KBM-7 (cell line): ENCODE results near the gene PTGFRN.

Experiments
- DNase-seq: peaks from one replicate; pipeline ENCODE4 v3.0.0-alpha.2; 2015
- in situ Hi-C: fragments of 300-500 bp; cut with MboI; formaldehyde crosslinking; loops from 2 replicates; pipeline ENCODE4 v1.14.3; 2020; ENCODE audit warnings: low sequenced_read_pairs, low pct_unique_long_range_greater_than_20kb, mixed read lengths

The PTGFRN gene

DNA sequence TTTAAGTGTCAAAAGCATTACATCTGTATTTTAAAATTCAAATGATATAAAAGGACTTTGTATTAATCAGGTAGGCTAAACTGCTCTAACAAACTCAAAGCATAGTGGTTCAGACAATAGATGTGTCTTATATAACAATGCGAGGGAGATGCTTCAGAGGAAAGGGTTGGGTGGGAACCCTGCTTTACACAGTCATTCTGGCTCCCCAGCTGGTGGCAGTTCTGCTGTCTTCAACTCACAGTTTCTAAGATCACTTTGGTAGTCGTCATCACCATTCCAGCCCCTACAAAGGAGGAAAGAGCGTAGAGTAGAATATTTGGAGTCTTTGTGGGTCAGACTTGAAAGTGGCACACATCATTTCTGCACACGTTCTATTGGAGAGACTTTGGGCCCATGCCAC lies 4.2 kb downstream of the PTGFRN start:
- no peak for DNase-seq
- in situ Hi-C loops: no loop called here

DNA sequence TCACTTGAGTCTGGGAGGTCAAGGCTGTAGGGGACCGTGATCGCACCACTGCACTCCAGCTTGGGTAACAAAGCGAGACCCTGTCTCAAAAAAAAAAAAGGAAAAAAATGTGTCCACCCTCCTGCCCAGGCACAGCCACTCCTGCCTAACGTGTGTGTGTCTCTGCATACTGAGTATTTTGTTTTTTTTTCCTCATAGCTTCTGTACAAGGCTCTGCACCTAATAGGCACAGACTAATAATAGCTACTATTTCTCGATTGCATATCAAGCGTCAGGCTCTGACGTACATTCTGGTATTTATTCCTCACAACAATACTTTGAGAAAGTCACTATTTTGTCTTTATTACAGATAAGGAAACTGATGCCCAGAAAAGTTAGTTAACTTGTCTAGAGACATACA lies 5.0 kb downstream of the PTGFRN start:
- in situ Hi-C loops: no loop called here
- DNase-seq: no peak

DNA sequence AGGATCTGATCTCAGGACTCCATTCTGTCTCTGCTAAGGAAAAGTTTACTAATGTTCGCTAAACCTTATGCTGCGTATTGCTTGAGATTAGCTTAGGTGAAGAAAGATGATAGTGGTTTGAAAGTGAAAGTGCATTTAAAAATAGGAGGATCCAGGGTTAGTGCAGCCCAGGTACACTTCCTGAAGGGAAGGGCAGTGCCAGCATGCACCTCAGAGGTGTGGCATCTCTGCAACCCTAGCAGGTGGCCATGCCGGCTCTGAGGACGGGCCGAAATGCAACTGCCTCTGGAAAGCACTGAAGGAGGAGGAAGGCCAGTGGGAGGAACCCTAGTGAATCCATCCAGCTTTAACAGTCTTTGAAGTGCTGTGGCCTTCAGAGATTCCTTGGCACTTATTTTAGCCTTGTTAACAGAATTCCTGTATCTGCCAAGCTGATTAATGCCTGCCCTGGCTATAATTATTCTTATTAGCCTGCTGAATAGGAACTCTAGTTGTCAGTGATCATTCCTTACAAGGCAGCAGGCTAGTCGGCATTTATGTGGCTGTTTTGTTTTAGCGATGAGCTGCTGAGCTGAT lies 5.5 kb downstream of the PTGFRN start:
- in situ Hi-C loops: no loop called here
- no peak for DNase-seq

DNA sequence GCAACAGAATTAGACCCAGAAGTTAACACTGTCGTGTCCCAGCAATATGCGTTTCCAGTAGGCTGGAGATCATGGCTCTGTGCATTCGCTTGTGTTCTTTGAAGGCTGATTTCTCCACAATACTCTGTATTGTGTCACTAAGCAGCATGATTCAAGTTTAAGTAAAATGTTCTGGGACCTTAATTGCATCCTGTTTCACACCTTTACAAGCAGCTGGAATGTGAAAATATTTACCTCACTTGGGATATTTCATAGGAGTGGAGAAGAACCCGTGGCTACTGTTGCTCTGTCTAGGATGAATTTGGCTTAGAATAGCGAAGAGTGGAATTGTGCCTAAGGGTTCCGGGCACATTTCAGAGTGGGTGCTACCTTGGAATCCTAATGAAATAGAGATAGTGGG lies 6.3 kb downstream of the PTGFRN start:
- in situ Hi-C loops: no loop called here
- DNase-seq: no peak

DNA sequence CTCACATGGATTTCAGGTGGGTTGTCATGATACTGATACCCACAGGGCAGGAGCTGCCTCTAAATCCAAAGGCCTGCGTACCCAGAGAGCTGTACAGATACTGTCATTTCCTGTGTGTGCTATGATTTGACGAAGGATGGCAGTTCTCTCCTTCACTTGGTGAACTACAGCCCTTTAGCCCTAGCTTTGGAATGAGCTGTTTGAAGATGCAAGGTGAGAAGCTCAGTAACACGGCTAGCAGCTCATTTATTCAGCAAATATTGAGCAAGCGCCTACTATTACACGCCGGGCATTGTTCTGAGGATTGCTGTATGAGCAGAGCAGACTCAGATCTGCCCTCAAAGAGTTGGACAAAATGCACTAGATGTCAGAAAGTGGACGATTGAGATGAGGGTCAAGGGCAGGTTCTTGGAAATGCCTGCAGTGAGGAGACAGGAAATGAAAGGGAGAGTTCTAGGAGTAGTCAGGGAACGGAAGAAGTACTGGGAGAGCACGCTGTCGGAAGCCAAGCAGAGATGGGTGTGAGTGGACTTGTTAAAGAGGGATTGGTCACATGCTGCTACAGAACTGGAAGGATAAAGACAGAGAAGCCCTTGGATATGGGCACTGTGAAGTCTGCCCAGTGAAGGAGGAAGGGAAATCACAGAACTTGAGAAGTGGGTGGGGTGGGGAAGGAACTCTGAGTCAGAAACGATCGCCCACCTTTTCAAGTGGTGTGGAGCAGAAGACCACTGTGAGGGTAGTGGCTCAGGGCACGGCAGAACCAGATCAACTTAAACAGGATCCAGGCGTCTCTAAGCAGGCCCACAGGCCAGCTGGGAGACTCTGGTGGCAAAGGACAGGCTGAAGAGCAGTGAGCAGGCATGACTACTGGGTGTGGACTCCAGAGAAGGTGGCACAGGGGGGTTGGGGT lies 7.1 kb downstream of the PTGFRN start:
- in situ Hi-C loops: no loop called here
- DNase-seq: no peak

DNA sequence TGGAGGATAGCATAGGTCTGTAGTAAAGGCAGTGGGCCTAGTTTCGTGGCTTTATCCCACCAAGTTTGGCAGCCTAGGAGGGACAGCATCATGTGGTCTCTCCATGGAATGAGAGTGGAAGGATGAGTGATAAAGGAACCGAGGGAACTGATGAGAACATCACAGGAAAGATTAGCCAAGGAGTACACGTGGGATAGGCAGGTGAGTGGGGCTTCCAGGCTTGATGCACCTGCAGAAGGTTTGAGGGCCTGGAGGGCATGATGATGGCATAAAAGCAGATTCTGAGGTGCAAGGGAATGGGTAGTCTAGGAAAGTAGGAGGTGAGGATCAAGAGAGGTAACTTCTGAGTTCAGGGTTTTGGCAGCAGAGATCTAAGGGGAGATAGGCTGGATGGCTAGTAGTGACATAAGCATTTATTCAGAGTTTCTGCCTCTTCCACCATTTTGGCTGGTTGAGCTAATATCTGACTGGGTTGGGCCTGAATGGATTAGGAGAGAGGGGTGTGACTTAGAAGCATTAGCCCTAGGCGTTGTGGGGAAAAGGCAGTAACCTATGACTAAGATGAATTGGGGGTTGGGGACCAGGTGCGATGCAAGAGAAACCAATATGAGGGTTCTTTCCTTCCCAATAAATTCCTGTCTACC lies 9.1 kb downstream of the PTGFRN start:
- no peak for DNase-seq
- in situ Hi-C loops: no loop called here

DNA sequence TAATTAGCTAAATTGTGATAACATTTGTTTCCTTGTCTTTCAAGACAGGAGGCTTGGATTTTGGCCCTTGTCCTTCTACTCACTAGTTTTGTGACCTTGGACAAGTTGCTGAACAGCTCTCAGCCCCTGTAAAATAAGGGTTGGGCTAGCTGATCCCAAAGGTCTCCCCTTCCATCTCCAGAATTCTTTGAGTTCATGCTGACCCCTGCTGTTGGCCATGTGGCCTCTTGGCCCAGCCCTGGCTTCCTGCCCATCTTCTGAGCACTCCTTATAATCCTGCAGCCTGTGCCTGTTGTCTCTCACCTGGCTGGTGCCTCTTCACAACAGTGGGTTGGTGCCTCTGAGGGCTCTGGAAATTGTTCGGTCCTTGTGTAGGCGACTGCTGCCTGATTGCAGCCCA lies 10.1 kb downstream of the PTGFRN start:
- DNase-seq: no peak
- in situ Hi-C loops: no loop called here

DNA sequence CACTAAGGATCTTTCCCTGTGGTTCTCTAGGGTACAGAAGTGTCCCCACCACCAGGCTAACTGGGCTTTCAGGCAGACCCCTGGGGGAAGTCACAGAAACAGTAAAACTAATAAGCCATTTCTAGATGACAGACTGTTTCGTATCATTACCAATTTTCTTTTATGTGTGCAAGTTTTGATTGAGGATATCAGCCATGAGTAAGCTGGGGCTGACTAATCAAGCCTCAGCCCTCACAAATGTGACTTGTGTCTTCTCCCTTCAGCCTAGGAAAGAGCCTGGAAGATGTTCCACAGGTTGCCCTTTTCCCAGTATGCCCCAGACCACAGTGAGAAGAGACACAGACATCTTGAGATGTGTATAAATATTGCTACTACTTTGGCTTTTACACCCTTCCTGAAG lies 10.5 kb downstream of the PTGFRN start:
- in situ Hi-C loops: no loop called here
- DNase-seq: no peak

DNA sequence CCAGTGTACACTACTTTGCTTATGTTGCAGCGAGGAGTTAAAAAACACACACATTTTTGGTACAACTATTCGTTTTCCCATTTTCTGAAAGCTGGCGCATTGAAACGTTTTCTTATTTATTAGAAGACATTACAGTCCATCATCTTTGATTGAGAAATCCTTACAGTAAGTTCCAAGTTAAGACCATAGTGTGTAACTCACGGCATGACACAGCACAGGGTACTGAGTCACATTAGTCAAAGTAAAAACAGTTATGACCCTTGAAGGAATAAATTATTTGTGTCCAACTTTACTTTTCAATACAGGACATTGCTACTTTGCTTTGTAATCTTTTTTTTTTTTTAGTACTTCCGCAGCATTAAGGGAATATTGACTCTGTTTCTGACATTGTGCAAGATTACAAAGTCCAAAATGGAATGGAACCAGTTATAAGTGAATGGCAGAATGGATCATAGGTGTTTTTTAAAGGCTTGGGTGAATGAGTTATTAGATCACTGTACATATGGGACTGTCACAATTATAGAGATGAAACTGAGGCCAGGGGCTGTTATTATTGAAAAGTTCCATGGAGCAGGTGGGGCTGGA lies 11.7 kb downstream of the PTGFRN start:
- no peak for DNase-seq

DNA sequence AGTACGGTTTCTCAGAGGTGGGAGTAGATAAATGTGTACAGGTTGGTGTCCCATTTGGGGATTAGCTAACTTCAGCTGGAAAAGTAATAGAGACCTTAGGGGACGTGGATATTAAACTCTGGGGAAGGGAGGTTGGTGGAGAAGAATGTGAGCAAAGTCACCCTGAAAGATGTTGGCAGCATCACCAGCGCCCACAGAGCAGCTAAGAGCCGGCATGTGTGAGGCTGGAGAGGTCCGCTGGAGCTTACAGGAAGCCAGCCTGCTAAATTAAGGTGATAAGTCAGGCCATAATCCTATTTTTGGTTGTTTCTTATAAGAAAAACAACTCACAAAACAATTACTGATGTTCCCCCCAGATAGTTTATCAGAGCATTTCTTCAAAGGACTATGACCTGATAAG lies 12.2 kb downstream of the PTGFRN start:
- DNase-seq: no peak
- in situ Hi-C loops: no loop called here

More for the DNA sequence above, 11.7 kb downstream of the PTGFRN start:
- in situ Hi-C loops: no loop called here

DNA sequence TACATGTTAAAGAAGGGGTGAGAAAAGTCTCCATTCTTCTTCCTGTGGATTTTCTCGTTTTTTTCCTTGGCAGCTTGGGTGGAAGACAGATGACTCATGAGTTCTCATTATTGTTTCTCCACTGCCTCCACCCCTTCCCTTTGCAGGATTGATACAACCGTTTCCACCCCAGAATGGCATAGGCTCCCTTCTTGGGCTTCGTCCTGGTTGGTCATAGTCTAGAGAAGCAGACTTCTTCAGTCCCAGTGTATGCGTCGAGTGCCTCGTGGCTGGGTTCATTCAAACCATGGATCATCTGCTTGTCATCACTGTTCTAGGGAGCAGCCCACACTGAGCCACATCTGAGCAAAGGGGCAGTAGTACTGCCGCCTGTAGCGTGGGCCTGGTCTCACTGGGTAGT lies 13.7 kb downstream of the PTGFRN start:
- in situ Hi-C loops: no loop called here
- DNase-seq: no peak

DNA sequence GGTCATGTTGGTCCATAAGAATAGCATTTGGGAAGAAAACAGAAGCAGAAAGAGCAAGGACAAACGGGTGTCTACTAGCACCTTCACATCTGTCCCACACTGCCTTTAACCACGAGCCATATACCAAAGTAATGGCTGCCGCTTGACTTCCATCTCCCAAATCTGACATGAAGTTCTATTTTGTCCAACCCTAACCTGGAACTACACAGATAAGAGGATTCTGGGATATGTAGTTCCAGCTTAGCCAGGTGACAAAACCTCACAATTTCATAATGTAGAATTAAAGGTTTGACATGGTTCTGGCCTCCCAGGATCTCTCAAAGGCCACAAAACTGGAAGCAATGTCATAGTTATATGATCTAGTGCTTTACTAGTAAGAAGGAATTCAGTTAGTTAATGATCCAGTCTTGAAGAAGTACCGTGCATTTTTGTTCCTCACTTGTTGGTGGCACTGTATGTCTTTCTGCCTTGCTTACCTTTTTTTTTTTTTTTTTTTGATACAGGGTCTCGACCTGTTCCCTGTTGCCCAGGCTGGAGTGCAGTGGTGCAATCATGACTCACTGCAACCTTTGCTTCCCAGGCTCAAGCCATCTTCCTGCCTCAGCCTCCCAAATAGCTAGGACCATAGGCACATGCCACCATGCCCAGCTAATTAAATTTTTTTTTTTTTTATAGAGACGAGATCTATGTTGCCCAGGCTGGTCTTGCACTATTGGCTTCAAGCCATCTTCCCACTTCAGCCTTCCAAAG lies 17.5 kb downstream of the PTGFRN start:
- in situ Hi-C loops: no loop called here
- DNase-seq: no peak

DNA sequence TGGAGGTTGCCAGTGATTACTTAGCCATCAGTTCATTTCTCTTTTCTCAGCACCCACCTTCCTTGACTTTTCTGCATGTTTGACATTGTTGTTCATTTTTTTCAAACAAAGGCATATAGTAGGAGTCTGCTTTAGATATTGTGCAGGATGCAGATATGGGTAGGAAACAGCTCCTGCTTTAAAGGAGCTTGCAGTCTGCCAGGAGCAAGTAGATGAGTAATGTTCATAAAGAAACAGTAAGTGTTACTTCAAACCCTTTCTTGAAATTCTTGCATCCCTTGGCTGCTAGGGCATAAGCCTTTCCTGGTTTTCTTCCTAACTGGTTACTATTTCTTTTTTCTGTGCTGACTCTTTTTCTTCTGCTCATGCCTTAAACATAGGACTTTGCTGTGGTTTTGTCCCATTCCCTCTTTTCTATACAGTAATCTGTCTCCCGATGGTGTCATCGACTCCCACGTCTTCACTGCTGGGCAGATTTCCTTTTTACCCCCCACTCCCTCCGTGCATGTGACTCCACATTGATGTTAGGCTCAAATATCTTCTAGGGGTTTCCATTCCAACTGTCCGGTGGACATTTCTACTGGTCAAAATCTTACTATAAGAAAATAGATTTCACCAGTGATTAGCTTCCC lies 20.4 kb downstream of the PTGFRN start:
- no peak for DNase-seq
- in situ Hi-C loops: no loop called here

DNA sequence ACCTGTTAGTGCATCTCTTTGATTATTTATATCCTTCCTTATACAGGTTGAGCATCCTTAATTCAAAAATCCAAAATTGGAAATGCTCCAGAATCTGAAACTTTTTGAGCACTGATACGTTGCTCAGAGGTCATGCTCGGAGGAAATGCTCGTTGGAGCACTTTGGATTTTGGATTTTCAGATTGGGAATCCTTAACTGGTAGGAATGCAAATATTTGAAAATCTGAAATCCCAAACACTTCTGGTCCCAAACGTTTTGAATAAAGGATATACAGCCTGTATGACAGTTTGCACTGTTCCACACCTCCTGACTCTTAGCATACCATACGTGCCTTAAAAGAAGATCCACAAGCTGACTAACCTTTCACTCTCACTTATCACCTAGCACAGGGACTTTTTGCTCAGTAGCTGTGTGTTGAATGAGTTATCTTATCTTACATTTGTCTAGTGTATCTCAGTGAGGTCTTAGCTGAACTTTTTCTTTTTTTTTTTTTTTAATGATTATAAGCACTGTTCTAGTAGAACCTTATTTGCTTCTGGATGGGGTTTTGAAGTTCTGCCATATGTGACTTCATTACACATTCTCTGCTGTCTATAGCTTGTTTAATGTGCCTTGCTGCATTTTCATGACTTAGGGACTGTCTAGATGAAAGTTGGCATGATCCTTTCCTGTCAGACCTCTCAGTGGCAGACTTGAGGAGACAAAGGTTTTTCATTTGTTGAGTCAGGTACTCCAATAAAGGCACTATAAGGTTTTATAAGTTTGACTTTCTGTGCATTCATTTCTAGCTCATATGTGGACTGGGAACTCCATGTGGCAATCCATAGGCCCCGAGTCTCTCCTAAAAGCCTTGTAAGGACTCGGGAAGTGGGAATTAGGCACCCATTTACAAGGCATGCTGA lies 21.6 kb downstream of the PTGFRN start:
- in situ Hi-C loops: no loop called here

DNA sequence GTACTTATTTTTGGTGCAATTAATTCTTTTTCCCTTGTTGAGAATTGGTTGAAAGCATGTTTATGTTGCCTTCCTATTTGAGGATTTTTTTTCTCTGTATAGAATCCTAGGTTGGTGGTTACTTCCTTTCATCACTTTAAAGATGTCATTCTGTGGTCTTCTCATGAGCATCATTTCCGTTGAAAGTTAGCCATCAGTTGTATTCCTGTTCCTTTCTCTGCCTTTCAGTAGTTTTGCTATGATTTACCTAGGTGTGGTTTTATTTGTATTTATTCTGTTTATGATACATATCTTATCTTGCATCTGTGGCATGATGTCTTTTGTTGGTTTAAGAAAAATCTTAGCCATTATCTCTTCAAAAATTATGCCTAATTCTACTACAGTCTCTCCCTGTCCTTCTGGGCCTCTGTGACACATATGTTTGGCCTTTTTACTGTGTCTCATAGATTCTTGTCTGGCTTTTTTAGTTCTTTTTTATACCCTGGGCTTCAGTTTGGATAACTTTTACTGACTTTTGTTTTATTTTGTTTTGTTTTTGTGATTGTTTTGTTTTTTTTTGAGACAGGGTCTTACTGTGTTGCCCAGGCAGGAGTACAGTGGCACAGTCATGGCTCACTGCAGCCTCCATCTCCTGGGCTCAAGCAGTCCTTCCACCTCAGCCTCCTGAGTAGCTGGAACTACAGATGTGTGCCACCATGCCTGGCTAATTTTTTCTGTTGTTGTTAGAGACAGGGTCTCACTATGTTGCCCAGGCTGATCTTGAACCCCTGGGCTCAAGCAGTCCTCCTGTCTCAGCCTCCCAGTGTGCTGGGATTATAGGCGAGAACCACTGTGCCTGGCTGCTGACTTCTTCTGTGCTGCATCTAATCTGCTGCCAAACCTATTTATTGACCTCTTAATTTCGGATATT lies 24.1 kb downstream of the PTGFRN start:
- peak; percentile 52 for DNase-seq
- in situ Hi-C loops: no loop called here

More for the DNA sequence above, 21.6 kb downstream of the PTGFRN start:
- no peak for DNase-seq

DNA sequence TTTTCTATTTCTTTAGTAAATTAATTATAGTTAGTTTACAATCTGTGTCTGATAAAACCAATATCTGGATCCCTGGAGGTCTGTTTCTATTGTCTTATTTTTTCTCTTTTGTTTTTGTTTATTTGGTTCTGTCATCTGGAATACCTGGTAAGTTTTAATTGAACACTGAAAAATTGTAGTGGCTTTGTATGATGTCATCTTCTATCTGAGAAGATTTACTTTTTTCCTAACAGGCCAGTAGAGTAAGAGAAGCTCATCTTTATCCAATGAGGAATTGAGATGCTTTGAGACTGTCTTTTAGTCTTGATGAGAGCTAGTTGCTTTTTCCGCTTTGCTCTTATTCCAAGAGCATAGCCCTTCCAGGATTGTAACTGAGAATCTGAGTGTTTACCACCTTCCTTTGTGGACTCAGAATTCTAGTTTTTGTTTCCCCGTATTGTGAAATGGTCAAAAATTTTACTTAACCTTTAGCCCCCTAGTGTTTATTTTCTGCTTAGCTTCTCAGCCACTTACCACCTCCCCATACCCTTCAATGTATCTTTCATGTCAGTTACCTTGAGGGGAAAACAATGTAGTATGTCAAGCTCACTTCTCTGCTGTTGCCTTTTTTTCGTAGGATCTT lies 25.0 kb downstream of the PTGFRN start:
- peak; percentile 55 for DNase-seq
- in situ Hi-C loops: no loop called here

DNA sequence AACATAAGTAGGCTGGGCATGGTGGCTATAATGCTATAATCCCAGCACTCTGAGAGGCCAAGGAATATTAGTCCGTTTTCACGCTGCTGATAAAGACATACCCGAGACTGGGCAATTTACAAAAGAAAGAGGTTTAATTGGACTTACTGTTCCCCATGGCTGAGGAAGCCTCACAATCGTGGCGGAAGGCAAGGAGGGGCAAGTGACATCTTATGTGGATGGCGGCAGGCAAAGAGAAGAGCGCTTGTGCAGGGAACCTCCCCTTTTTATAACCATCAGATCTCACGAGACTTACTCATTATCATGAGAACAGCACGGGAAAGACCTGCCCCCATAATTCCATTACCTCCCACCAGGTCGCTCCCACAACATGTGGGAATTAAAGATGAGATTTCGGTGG lies 28.5 kb downstream of the PTGFRN start:
- DNase-seq: no peak
- in situ Hi-C loops: no loop called here
